Caki2 (cell line): ENCODE measurements around the gene PTPRM. TPM values are rescaled to one million over a fixed set of nuclear protein-coding genes. Genes with fewer than 3 reads are reported as not detected.
"Not testable (repeated sequence)": the region's sequence is repeated elsewhere in the genome, so short reads cannot be mapped to it uniquely, and the experiment has no call there.

Experiments
- DNase-seq: peaks from one replicate; pipeline ENCODE4 v3.0.0-alpha.2; 2015; ENCODE audit warnings: low read depth
- in situ Hi-C: cut with HindIII; loops from 2 replicates; pipeline ENCODE4 v1.10.0; 2016; ENCODE audit warnings: low sequenced_read_pairs, low pct_unique_long_range_greater_than_20kb, mixed read lengths
- total RNA-seq: library from RNA; depleted of rRNA; stranded (reverse); fragments of >200 nt; shearing (Covaris generic); gene quantifications from 2 replicates; pipeline ENCODE4 v1.2.3, GENCODE V29; 2014; ENCODE audit warnings: low replicate concordance

PTPRM gene
- total RNA-seq, 1 experiment from 2014 or later = 29.1 TPM

GRCh38 chr18:8416212-8417019 is 849.3 kb downstream of the PTPRM start:
- in situ Hi-C loops = no loop called here
- DNase-seq = no peak

GRCh38 chr18:8422391-8422790 is 855.3 kb downstream of the PTPRM start:
- no peak for DNase-seq
- in situ Hi-C loops = no loop called here

GRCh38 chr18:8423051-8423557 is 856.0 kb downstream of the PTPRM start:
- no peak for DNase-seq
- in situ Hi-C loops = no loop called here

- in situ Hi-C loops = no loop called here
- DNase-seq = no peak
Measured at GRCh38 chr18:8424481-8424880, 857.4 kb downstream of the PTPRM start.

GRCh38 chr18:8424917-8425725 is 858.0 kb downstream of the PTPRM start:
- peak; percentile 85 for DNase-seq
- in situ Hi-C loops = no loop called here

GRCh38 chr18:8426401-8426800 is 859.3 kb downstream of the PTPRM start:
- no peak for DNase-seq
- in situ Hi-C loops = no loop called here

- in situ Hi-C loops = no loop called here
- no peak for DNase-seq
Measured at GRCh38 chr18:8427339-8427738, 860.2 kb downstream of the PTPRM start.

- in situ Hi-C loops = no loop called here
Measured at GRCh38 chr18:8428951-8429350, 861.8 kb downstream of the PTPRM start.

GRCh38 chr18:8431036-8431435 is 863.9 kb downstream of the PTPRM start:
- DNase-seq = no peak
- in situ Hi-C loops = no loop called here

More at GRCh38 chr18:8428951-8429350, 861.8 kb downstream of the PTPRM start:
- no peak for DNase-seq

GRCh38 chr18:8433323-8433722 is 866.2 kb downstream of the PTPRM start:
- in situ Hi-C loops = no loop called here
- DNase-seq = no peak

- in situ Hi-C loops = no loop called here
- no peak for DNase-seq
Measured at GRCh38 chr18:8433771-8434170, 866.7 kb downstream of the PTPRM start.

- no peak for DNase-seq
- in situ Hi-C loops = no loop called here
Measured at GRCh38 chr18:8435376-8435775, 868.3 kb downstream of the PTPRM start.

GRCh38 chr18:8439055-8439454 is 871.9 kb downstream of the PTPRM start:
- DNase-seq = no peak

GRCh38 chr18:8443505-8443904 is 876.4 kb downstream of the PTPRM start:
- DNase-seq = no peak
- in situ Hi-C loops = no loop called here

More at GRCh38 chr18:8439055-8439454, 871.9 kb downstream of the PTPRM start:
- in situ Hi-C loops = no loop called here

- DNase-seq, in situ Hi-C loops: not testable (repeated sequence)
Measured at GRCh38 chr18:8446936-8447335, 879.8 kb downstream of the PTPRM start.

- in situ Hi-C loops = no loop called here
- no peak for DNase-seq
Measured at GRCh38 chr18:8448130-8448529, 881.0 kb downstream of the PTPRM start.

GRCh38 chr18:8450013-8450412 is 882.9 kb downstream of the PTPRM start:
- in situ Hi-C loops = no loop called here
- DNase-seq = peak; percentile 6

- in situ Hi-C loops = no loop called here
- DNase-seq = no peak
Measured at GRCh38 chr18:8450898-8451665, 884.0 kb downstream of the PTPRM start.
